GM18951 (cell line): Measurements from ENCODE around the gene CLEC4D.
"Not testable (repeated sequence)": the region's sequence is repeated elsewhere in the genome, so short reads cannot be mapped to it uniquely, and the experiment has no call there.

Source experiments
- POLR2A ChIP-seq: IDR thresholded peaks from 4 replicates; pipeline ENCODE4 v1.6.1; 2011; ENCODE audit warnings: mild to moderate bottlenecking; ENCODE audit not compliant: insufficient read length, insufficient read depth; ENCODE audit errors: extremely low read depth
- in situ Hi-C: fragments of 300-500 bp; cut with MboI; formaldehyde crosslinking; loops from one replicate; pipeline ENCODE4 v1.12.0; 2022; ENCODE audit warnings: low sequenced_read_pairs, mixed read lengths, inconsistent platforms; ENCODE audit not compliant: unreplicated experiment

Gene CLEC4D

GRCh38 chr12:8513256-8513655 lies at the start of gene CLEC4D:
Gene CLEC4D (plus strand): TSS chr12:8513503. CDS start chr12:8513733, 230 bp downstream.
- in situ Hi-C loops = no loop called here
- no peak for TF ChIP-seq POLR2A

DNA sequence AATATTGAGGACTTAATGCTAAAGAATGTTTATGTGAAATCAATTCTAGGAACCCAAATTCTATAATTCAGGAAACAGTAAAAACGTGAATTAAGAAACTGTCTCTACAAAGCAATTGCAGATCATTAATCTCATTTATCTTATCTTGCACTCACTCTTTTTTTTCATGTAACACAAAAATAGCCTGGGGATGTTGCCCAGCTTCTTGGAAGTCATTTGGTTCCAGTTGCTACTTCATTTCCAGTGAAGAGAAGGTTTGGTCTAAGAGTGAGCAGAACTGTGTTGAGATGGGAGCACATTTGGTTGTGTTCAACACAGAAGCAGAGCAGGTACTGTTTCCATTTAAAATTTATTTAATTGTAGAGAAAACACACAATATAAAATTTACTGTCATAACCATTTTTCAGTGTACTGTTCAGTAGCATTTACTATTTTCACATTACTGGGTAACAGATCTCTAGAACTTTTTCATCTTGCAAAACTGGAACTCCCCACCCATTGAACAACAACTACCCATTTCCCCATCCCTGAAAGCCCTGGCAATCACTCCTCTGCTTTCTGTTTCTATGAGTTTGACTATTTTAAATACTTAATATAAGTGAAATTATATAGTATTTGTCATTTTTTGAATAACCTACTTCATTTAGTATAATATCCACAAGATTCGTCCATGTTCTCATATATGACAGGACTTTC lies 47.9 kb upstream of the CLEC4D start:
- in situ Hi-C loops = no loop called here

GRCh38 chr12:8466241-8466640 lies 47.1 kb upstream of the CLEC4D start:
- TF ChIP-seq POLR2A = no peak
- in situ Hi-C loops = no loop called here

More for the DNA sequence above, 47.9 kb upstream of the CLEC4D start:
- no peak for TF ChIP-seq POLR2A

GRCh38 chr12:8471090-8471489 lies 42.2 kb upstream of the CLEC4D start:
- in situ Hi-C loops = no loop called here
- no peak for TF ChIP-seq POLR2A

GRCh38 chr12:8475508-8476203 lies 37.6 kb upstream of the CLEC4D start:
- TF ChIP-seq POLR2A = no peak
- in situ Hi-C loops = no loop called here

DNA sequence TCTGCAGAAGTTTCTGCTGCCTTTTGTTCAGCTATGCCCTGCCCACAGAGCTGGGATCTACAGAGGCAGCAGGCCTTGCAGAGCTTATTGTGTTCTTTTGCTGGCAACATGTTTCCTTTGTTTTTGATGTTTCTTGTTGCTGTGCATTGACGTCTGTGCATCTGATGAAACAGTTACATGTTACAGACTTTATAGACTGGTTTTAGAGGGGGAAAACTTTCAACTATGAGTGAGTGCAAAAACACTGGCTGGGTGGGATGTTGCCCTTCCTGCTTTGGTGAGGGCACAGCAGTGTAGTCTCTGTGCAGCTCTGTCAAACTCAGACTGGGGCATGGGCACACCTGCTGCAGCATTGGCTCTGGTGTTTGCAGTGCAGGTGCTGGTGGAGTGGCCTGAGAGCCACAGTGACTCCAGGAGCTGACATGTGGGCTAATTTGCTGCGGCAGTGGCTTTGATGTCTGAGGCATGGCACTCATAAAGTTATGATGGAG lies 30.7 kb upstream of the CLEC4D start:
- no peak for TF ChIP-seq POLR2A
- in situ Hi-C loops = no loop called here

DNA sequence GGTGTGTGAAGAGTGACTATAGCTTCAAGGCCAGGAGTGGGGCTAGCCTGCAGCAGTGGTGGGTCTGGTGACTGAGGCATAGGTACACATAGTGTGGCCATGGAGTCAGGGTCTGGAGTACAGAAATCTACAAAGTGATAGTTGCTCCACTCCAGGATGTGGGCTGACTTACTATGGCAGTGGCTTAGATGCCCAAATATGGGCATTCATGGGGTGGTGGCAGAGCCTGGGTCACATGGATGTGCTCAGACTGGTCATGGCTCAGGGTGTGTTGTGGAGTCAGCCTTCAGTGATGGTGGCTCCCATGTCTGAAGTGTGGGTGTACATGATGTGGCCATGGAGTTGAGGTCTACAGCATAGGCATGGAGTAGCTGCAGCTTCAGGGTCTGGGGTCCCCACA lies 30.2 kb upstream of the CLEC4D start:
- no peak for TF ChIP-seq POLR2A
- in situ Hi-C loops = no loop called here

GRCh38 chr12:8491646-8492530 lies 21.4 kb upstream of the CLEC4D start:
- in situ Hi-C loops = no loop called here
- no peak for TF ChIP-seq POLR2A

GRCh38 chr12:8493084-8493483 lies 20.2 kb upstream of the CLEC4D start:
- in situ Hi-C loops = no loop called here
- TF ChIP-seq POLR2A = no peak

DNA sequence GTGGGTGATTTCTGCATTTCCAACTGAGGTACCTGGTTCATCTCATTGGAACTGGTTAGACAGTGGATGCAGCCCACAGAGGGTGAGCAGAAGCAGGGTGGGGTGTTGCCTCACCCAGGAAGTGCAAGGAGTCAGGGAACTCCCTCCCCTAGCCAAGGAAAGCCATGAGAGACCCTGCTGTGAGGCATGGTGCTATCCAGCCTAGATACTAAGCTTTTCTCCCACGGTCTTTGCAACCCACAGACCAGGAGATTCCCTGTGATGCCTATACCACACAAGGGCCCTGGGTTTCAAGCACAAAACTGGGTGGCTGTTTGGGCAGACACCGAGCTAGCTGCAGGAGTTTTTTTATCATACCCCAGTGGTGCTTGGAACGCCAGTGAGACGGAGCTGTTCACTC lies 17.6 kb upstream of the CLEC4D start:
- in situ Hi-C loops = not testable (repeated sequence)

GRCh38 chr12:8496074-8496473 lies 17.2 kb upstream of the CLEC4D start:
- in situ Hi-C loops = not testable (repeated sequence)

DNA sequence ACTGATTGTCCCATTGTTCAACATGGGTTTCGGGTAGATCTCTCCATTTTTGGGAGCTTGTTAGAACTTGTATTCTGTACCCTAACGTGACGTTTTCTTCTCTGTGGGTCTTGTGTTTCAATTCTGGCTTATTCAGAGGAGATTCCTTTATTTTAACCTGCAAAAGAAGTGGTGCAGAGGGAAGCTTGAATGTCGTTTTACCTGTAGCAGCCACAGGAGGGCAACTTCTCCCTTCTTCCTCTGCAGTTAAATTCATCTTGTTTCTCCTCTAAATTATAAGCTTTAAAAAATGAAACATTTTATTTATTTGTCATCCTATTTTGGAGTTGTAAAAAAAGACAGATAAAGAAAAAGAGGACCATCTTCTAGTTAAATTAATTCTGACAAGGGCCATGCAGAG lies 13.7 kb upstream of the CLEC4D start:
- in situ Hi-C loops = no loop called here
- no peak for TF ChIP-seq POLR2A

- no peak for TF ChIP-seq POLR2A
- in situ Hi-C loops = no loop called here
These were observed 11.6 kb upstream of the CLEC4D start for GRCh38 chr12:8501720-8502119.
